GOT3 (cell line): ENCODE data around the gene NFKBIE.

Experiments
- DNase-seq: peaks from one replicate; lab custom pipeline; 2025; ENCODE audit warnings: mixed read lengths; lab: John Stamatoyannopoulos, UW

NFKBIE gene

GRCh38 chr6:44272999-44273566, 7.7 kb upstream of the NFKBIE start:
- no peak for DNase-seq

DNA sequence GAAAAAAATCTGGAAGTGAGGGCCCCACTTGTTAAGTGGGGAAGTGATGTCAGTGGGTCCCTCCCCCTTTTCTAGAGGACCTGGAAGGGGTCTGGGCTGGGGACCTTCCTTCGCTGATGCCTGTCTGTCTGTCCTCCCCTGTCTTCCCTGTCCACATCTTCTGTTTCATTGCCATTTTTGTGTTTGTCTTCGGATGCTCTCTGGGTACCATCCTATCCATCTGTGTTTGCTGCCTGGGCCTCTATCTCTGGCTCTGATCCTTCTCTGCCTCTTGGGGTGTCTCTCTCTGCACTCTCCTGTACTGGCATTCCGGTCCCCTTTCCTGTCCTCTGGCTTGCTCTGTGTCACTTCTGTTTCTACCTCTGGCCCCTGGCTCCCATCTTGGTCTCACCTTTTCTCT, 7.2 kb upstream of the NFKBIE start:
- no peak for DNase-seq

GRCh38 chr6:44271914-44272313, 6.6 kb upstream of the NFKBIE start:
- DNase-seq, result no peak

DNA sequence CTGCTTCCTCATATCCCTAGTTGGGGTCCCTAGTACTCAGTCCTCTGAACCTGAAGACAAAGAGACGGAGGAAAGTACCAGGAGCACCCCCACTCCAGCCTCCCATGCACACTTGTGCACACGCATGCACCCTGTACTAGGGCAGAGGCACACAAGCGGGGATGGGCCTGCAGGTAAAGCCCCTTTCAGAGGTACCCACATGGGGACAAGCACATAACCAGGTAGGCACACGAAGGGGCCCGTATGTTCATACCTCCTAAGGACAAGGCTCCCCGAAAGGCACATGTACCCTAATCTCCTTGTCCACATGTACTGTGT, 6.0 kb upstream of the NFKBIE start:
- no peak for DNase-seq

- no peak for DNase-seq
Measured at GRCh38 chr6:44270526-44271405, 5.4 kb upstream of the NFKBIE start.

DNA sequence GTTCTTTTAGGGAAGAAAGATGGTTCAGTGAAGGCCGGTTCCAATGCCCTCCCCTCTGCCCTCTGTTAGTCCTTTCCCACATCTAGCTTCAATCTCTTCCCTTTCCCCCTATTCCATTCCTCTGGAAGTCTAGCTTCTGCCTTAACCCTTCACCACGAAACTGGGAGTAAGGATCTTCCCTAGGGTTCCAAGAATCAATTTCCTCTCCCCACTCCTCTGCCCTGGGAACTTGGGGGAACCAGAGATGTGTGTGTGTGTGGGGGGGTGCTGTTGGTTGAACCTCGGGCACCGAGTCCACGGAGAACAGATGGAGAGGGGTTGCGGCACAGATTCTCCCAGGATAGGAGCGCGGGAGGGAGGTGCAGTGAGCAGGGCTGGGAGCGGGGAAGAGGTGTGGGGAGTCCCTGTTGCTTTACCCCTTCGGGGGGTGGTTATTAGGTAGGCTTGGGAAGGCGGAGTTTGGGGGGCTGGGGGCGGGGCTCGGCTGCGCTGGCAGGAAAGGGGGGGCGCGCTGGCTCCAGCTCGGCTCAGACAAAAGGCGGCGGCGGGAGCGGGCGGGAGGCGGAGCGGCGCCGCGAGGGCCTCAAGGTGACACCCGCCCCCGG, 4.7 kb upstream of the NFKBIE start, which contains the start of gene TMEM151B:
Gene TMEM151B, plus strand, starts transcription at position 530 of the 605 bp plus-strand sequence. CDS start 293 bp downstream, outside the sequence.
- DNase-seq, result no peak

DNA sequence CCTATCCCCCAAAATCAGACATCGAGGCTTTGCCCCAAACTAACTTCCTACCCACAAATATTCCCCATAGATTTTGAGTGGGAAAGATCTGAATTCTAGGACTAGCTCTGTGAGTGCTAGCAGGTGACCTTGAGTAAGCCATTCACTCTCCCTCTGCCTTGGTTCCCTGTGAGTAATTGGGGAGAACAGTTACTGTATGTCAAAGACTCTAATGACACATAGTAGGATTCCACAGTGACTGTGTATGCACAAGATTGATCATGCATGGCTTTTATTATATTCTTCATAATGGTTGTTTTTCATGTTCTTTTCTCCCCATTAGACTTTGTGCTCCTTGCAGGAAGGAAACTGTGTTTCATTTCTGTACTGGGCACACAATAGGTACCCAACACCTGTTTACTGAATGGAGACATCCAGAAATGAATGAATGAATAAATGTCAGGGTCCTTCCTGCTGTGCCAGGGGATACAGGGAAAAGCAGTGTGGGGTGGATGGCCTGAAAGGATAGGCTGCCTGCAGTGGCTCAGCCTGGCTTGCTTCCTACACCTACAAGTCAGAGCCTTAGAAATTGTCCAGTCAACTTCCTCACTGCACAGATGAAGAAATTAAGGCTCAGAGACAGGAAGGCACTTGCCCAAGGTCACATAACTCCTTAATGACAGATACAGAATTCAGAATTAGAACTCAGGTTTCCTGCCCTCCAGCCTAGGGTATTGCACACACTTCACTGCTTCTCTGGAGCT, 4.0 kb upstream of the NFKBIE start:
- no peak for DNase-seq

GRCh38 chr6:44268095-44268628, 2.8 kb upstream of the NFKBIE start:
- DNase-seq, result no peak

DNA sequence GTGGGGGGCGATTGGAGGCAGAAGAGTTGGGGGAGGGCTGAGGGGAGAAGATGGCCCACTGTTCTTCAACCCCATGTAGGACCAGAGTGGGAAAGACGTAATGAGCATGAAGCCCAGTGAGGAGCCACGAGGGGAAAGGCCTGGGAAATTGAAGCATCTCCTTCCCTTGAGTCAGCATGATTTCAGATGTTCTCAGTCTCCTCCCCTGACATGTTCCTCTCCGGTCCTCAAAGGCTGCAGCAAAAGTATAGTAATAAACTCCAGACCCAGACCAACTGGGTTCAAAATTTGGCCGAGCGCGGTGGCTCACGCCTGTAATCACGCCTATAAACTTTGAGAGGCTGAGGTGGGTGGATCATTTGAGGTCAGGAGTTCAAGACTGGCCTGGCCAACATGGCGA, 1.9 kb upstream of the NFKBIE start:
- no peak for DNase-seq

DNA sequence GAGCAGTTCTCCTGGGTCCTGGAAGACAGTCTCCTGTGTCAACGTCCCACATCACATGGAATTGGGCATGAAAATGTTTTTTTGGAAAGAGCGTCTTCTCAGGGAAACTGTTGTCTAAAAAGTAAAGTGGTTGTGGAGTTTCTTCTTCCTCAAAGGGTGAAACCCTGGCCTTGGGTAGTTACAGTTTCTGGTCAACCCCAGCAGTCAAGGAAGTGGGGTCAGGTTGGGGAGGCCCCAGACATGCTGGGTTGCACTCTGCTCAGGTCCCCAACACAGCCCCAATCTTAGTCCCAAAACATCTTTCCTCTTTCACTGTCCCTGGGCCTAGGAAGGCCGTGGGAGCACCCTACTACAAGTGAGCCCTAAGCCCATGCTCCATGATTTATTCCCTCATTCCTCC, 996 bp upstream of the NFKBIE start:
- DNase-seq, result no peak

DNA sequence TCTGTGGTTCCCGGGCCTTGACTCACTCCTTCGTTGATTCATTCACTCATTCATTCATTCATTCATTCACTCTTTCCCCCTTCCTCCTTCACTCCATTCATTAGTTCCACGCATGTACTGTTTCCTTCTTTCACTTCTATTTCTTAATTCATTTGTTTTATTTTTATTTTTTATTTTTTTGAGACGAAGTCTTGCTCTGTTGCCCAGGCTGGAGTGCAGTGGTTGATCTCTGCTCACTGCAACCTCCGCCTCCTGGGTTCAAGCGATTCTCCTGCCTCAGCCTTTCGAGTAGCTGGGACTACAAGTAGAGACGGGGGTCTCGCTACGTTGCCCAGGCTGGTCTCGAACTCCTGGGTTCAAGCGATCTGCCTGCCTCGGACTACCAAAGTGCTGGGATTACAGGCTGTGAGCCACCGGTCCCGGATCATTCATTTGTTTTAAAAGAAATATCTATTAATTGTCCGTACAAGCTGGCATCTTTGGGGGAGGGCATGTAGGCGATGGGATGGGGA, 427 bp upstream of the NFKBIE start:
- no peak for DNase-seq

DNA sequence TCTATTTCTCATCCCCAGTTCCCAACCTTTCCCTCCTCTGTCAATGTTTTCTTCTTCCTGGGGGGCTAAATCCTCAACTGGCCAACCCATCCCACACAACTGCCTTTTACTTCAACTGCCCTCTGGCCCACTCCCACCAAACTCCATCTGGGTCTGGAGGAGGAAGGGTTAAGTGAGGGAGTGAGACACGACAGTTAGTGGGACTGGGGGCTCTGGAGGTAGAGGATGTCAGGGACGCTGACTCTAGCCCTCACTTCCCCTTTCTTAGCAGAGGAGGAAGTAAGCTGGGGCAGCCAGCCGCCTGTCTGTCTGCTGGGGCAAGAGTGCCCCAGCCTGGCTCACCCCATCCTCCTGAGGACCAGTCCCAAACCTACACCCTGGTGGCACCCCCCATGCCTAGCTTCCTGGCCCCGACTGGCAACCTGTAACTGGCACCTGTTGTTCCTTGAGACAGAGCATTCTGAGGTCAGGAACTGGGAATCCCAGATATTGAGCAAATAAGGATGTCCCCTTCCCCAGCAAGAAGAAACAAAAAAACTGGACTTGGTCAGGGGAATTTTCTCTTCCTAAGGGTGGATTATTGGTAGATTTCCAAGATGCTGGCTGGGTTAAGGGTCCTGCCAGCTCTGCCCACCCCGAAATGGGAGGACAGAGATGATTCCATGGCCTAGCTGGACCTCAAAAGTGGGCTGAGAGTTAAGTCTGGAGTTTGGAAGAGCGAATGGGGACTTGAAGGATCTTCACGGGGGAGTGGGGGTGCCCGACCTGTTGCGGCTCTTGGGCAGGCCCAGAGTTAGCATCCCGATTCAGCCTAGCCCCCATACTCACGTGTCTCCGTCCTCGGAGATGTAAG, 971 bp downstream of the NFKBIE start:
- DNase-seq, result no peak

DNA sequence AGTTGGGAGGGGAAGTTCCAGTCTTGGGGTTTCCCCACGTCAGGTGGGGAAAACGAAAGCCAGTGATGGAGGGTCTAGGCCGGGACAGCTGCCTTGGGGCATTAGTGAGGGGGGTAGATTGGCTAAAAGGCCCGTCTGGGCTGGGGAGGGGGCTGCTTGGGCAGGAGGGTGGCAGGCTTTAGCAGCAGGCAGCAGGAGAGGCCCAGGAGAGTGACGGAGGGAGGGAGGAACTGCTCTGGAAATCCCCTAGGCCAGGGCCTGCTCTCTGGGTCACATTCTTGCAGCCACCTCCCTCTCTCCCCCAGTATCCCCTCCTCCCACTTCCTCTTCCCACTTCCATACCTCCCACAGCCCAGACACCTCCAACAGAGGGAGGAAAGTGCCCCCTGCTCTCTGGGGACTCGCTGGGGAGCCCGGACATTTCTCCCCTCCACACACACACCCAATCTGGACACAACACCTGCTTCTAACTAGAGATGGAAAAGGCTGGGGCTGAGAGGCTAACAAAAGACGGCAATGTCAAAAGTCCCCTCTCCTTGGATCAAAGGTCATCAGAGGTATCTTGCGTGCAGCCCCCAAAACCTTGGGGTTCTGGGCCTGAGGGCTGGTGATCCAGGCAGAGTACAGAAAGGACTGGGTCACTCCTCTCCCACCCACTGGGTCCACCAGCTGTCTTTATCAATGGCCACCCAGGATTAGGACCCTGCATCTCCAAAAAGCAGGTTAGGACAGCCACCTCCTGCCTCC, 1.8 kb downstream of the NFKBIE start:
- no peak for DNase-seq

DNA sequence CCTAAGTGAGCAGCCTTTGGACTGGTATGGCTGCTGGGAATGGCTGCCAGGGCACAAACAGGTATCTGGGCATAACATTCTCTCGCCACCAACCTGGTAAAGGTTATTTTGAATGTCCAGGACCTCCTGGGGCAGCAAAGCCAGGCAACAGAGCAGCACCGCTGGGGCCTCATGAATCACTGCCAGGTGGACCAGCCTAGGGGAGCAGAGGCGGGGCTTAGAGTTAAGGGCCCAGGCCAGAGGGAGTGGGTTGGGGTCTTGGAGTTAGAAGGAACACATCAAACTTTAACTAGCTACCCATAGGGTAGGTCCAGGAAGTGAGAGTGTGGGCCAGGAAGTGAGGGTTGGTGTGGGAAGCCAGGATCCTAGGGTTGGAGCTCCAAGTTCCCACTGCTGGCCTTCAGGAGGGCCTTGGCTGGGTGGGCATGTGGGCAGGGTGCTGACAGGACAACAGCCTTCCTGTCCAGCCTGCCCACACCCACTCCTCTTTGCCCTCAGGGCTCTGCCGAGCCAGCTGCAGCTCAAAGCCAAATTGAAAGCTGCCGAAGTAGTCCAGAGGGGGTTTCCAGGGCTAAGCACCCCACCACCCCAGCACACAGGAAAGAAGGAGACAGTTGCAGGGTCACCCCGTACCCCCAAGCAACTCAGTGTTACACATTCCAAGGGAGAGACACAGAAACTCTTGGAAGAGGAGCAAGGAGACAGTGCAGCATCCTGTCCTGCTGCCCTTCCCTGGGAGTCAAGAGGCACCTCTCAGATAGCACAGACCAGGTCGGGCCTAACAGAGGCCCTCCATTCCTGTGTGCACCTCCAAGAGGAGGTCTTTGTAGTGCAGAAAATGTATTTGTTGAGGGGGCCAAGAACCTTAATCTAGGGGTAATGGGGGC, 2.6 kb downstream of the NFKBIE start:
- DNase-seq, result no peak

GRCh38 chr6:44261581-44261980, 3.8 kb downstream of the NFKBIE start:
- no peak for DNase-seq

DNA sequence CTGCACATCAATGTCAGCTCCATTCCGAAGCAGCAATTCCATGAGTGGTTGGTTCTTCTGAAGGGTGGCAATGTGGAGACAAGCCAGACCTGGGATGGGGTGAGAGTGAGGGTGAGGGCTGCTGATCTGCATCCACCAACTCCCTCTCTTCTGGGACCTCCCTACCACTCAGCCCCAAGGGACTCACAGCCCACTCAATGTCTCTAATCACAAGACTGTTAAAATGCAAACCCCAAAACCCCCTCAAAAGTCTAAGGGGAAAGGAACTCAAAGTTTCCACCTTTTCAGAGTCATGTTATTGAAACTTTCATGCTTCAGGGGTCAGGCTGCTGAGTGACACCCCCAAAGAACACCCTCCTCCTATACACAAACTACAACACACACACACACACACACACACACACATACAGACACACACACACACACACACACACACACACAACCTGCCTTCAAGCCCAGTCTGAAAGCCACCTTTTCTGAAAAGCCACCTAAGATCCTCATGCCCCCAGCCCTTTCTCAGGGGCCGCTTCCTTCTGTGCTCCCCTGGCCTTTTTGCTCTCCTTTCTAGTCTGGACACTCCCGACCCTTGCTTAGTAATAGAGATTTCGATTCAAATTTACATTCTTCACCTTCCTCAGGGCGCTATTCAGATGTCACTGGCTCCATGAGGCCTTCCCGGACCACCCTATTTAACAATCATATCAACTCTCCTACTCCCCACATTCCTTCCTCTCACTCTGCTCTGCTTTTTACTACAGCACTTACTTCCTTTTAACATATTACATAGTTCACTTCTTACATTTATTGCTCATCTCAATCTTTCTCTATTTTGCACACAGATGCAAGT, 4.7 kb downstream of the NFKBIE start:
- DNase-seq, result no peak

- DNase-seq, result no peak
Measured at GRCh38 chr6:44260011-44260410, 5.3 kb downstream of the NFKBIE start.

- no peak for DNase-seq
Measured at GRCh38 chr6:44258921-44259320, 6.4 kb downstream of the NFKBIE start.
